HepG2 (cell line): Measurements from ENCODE around the gene PDXDC1.
"Not testable (repeated sequence)": the region's sequence is repeated elsewhere in the genome, so short reads cannot be mapped to it uniquely, and the experiment has no call there.

Experiments used
- CTCF ChIP-seq: sonication (generic); formaldehyde crosslinking; IDR thresholded peaks from 2 replicates; pipeline ENCODE4 v1.5.0; 2020; ENCODE audit warnings: mild to moderate bottlenecking, missing genetic modification reagents, moderate library complexity
- FOXP1 ChIP-seq, 2 experiments: fragments of 450-650 bp in 1 of 2; IDR thresholded peaks; 2 replicates each; pipeline ENCODE4 v1.6.1; 2017 to 2018; ENCODE audit warnings: antibody characterized with exemption in 1 of 2
- GPBP1L1 ChIP-seq: sonication (generic); formaldehyde crosslinking; IDR thresholded peaks from 2 replicates; pipeline ENCODE4 v1.5.0; 2020; ENCODE audit warnings: mild to moderate bottlenecking, missing genetic modification reagents
- IKZF5 ChIP-seq: IDR thresholded peaks from 2 replicates; pipeline ENCODE4 v1.6.1; 2018; ENCODE audit warnings: missing genetic modification reagents, mild to moderate bottlenecking, missing compliant biosample characterization
- KDM3A ChIP-seq: IDR thresholded peaks from 2 replicates; pipeline ENCODE4 v1.6.1; 2018; ENCODE audit warnings: low read depth, missing compliant biosample characterization

- TF ChIP-seq GPBP1L1; KDM3A (CRISPR knock-in tag); FOXP1 (IDR thresholded peaks at IDR 0.05); FOXP1 (CRISPR knock-in tag; IDR thresholded peaks at IDR 0.05); CTCF (CRISPR knock-in tag); IKZF5 (CRISPR knock-in tag): not testable (repeated sequence)
Measured at GRCh38 chr16:15002448-15002847, 27.6 kb downstream of the PDXDC1 start.
